GM19023 (cell line): ENCODE results near the gene C17orf100.

Experiments used
- ATAC-seq: cut with Tn5 transposase; IDR thresholded peaks from one replicate; pipeline ENCODE4 v1.9.1; 2021; ENCODE audit warnings: mild to moderate bottlenecking, moderate library complexity; ENCODE audit not compliant: unreplicated experiment

Gene C17orf100

GRCh38 chr17:6668219-6668618 is 16.7 kb downstream of the C17orf100 start:
- ATAC-seq = no peak

- no peak for ATAC-seq
Observed at GRCh38 chr17:6668727-6669425, 17.3 kb downstream of the C17orf100 start.

- ATAC-seq = no peak
Observed at GRCh38 chr17:6669479-6670212, 18.1 kb downstream of the C17orf100 start.

GRCh38 chr17:6670571-6670970 is 19.0 kb downstream of the C17orf100 start:
- ATAC-seq = no peak

- no peak for ATAC-seq
Observed at GRCh38 chr17:6670999-6671398, 19.4 kb downstream of the C17orf100 start.

GRCh38 chr17:6671431-6671830 is 19.9 kb downstream of the C17orf100 start:
- ATAC-seq = no peak

- no peak for ATAC-seq
Observed at GRCh38 chr17:6674586-6674985, 23.0 kb downstream of the C17orf100 start.

- ATAC-seq = no peak
Observed at GRCh38 chr17:6675201-6675825, 23.8 kb downstream of the C17orf100 start.

- no peak for ATAC-seq
Observed at GRCh38 chr17:6676802-6677157, 25.2 kb downstream of the C17orf100 start.

GRCh38 chr17:6677158-6677831 is 25.7 kb downstream of the C17orf100 start:
- no peak for ATAC-seq

- ATAC-seq = no peak
Observed at GRCh38 chr17:6677946-6678345, 26.4 kb downstream of the C17orf100 start.

GRCh38 chr17:6679241-6679640 is 27.7 kb downstream of the C17orf100 start:
- ATAC-seq = no peak

- ATAC-seq = no peak
Observed at GRCh38 chr17:6681176-6681575, 29.6 kb downstream of the C17orf100 start.

GRCh38 chr17:6681671-6682070 is 30.1 kb downstream of the C17orf100 start:
- ATAC-seq = no peak

- no peak for ATAC-seq
Observed at GRCh38 chr17:6682339-6682738, 30.8 kb downstream of the C17orf100 start.

GRCh38 chr17:6683081-6683684 is 31.6 kb downstream of the C17orf100 start:
- ATAC-seq = no peak

- no peak for ATAC-seq
Observed at GRCh38 chr17:6683730-6684459, 32.3 kb downstream of the C17orf100 start.

GRCh38 chr17:6684460-6684783 is 32.9 kb downstream of the C17orf100 start:
- no peak for ATAC-seq

- ATAC-seq = no peak
Observed at GRCh38 chr17:6684881-6685767, 33.6 kb downstream of the C17orf100 start.

GRCh38 chr17:6686026-6686425 is 34.5 kb downstream of the C17orf100 start:
- no peak for ATAC-seq
